Activated CD4-positive, alpha-beta T cell treated with anti-CD3 and anti-CD28 coated beads for 24 hours (primary cell): ENCODE data around the gene DOK1.

Experiments
- DNase-seq, 2 donors: peaks; one replicate each; pipeline ENCODE4 v3.0.0-alpha.2; 2020; ENCODE audit warnings: low read depth in 2 of 2

Gene DOK1

DNA sequence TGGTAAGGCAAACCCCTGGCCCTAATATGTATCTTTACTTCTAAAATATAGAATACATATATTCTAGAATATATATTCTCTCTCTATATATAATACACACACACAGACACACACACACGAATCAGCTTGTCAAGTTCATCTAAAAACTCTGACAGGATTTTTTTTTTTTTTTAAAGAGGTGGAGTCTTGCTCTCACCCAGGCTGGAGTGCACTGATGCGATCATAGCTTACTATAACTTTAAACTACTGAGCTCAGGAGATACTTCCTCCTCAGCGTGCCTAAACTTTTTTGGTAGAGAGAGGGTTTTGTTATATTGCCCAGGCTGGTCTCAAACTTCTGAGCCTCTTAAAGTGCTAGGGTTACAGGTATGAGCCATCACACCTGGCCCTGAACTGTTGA is 45.2 kb downstream of the DOK1 start:
- no peak for DNase-seq

DNA sequence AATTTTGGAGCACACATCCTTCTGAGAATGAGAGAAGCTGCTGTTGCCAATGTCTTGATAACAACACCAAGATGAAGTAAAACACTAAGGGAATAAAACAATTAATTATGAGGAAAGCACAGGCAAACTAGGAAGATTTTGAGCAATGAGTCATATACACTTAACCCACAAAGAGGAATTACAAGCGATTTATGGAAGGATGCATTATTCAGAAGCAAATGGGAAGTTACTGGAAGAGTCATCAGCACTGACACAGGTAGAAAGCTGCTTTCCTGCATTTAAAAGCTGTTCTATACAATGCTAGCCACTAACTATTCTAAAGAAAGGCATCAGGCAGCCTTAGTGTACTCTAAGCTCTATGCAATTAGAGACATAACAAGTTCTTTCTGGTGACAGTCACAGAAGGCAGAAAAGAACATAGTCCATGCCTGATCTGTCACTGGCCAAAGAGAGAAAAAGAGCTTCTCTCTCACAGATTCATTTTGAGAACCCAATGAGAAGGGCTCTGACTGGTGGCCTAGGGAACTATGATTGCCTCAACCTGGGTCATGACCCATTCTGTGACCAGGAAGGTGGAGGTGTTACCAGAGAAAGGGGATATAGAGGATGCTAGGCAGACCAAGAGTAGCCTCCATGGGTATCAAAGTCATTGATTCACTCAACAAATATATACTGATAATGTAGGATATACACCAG is 48.2 kb downstream of the DOK1 start:
- no peak for DNase-seq

DNA sequence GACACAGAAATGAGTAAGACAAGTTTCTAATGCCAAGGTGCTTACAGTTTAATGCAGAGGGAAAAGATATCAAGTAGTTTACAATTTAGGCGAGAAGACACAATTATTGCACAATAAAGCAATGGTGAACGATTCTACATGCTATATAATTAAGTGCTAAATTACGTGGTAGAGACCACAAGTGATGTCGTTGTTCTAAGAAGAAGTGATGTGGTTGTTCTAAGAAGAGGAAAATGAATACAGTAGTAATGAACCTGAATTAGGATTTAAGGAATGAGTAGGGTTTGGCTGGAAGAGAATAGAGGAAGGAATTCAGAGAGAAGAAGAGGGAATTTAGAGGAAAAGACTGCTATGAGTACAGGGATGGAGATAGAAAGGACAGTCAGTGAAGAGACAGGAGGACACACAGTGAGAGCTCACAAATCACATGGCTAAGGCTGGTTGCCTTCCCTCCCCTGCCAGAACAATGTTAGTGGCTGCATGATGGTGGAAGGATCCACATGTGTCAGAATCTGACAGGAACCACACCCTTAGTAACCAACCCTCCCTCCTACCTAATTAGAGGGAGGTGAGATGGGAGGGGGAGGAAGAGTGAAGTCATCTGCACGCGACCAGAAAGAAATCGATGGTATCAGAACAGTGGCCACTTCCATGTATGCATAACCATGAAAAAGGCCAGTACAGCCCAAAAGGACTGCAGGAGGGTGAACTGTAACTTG is 48.9 kb downstream of the DOK1 start:
- no peak for DNase-seq

DNA sequence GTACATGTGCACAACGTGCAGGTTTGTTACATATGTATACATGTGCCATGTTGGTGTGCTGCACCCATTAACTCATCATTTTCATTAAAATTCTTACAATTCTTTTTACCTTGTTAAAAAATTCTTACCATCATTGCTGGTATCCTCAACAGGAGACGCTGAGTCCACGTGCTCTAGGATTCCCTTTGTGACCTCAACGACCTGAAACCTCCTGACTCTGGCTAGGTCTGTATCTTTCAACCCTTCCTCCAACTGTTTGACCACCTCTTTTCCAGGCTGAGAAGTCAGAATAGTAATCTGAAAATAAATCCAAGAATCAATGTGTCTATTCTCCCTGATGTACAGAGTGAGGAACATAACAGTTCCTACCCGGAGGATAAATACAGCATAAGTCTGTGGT is 52.4 kb downstream of the DOK1 start:
- no peak for DNase-seq
